Fibroblast of mammary gland (primary cell): ENCODE measurements around the gene VEZF1.
A peak's percentile ranks its signal among the peaks of the same experiment; 100 is the strongest.

Experiments
- DNase-seq: peaks from one replicate; pipeline ENCODE4 v3.0.0-alpha.2; 2010; ENCODE audit warnings: low read depth
- H3K4me3 ChIP-seq: 2 replicates; pipeline ENCODE4 v1.5.1; 2011; ENCODE audit warnings: low read depth, mild to moderate bottlenecking, low read length, moderate library complexity; ENCODE audit not compliant: control insufficient read depth
- CTCF ChIP-seq: conservative IDR thresholded peaks from 2 replicates; pipeline ENCODE4 v1.5.1; 2011; ENCODE audit warnings: low read depth, low read length, inconsistent platforms; ENCODE audit not compliant: control insufficient read depth, insufficient read depth

VEZF1 gene

GRCh38 chr17:57956291-57957119, 31.5 kb downstream of the VEZF1 start:
- H3K4me3 ChIP-seq, result no peak overlapping the region
- no peak for DNase-seq
- TF ChIP-seq CTCF, result no peak

GRCh38 chr17:57955183-57955931, 32.7 kb downstream of the VEZF1 start, which contains the start of gene CUEDC1:
Gene CUEDC1 (minus strand): TSS chr17:57955412. CDS start chr17:57885564, 69,848 bp downstream.
- TF ChIP-seq CTCF, result peak; percentile 4
- peak; percentile 21 for DNase-seq
- peak within 1 kb of the TSS; percentile 59 for H3K4me3 ChIP-seq

GRCh38 chr17:57954397-57955182, 33.5 kb downstream of the VEZF1 start:
- DNase-seq, result peak; percentile 49
- no peak for TF ChIP-seq CTCF
- peak overlapping the region; percentile 51 for H3K4me3 ChIP-seq

GRCh38 chr17:57953705-57954396, 34.2 kb downstream of the VEZF1 start:
- DNase-seq, result no peak
- no peak for TF ChIP-seq CTCF
- H3K4me3 ChIP-seq, result peak overlapping the region; percentile 51

GRCh38 chr17:57953219-57953618, 34.8 kb downstream of the VEZF1 start:
- no peak overlapping the region for H3K4me3 ChIP-seq
- TF ChIP-seq CTCF, result no peak
- no peak for DNase-seq

GRCh38 chr17:57949649-57950048, 38.4 kb downstream of the VEZF1 start:
- no peak for DNase-seq
- TF ChIP-seq CTCF, result no peak
- no peak overlapping the region for H3K4me3 ChIP-seq
